ENCODE results near the gene ZBTB20. TPM values are rescaled to one million over a fixed set of nuclear protein-coding genes. Genes with fewer than 3 reads are reported as not detected.

The ZBTB20 gene
- total RNA-seq, 1 donor from 2014 or later, result 19.1 TPM

- no peaks in the 10 kb centered on the region for H3K27me3 Mint-ChIP-seq (ENCODE audit: unreplicated experiment)
- no peak for TF ChIP-seq CTCF (IDR thresholded peaks at IDR 0.05)
- no peak overlapping the region for H3K27ac Mint-ChIP-seq (ENCODE audit: unreplicated experiment)
- no peak overlapping the region for H3K4me3 Mint-ChIP-seq (ENCODE audit: unreplicated experiment)
- no peaks in the 10 kb centered on the region for H3K9me3 Mint-ChIP-seq (ENCODE audit: unreplicated experiment)
- DNase-seq (ENCODE audit: extremely low spot score, unreplicated experiment), result no peak
- peaks cover 20% of the 10 kb centered on the region for H3K4me1 Mint-ChIP-seq (ENCODE audit: unreplicated experiment)
- H3K36me3 Mint-ChIP-seq (ENCODE audit: unreplicated experiment), result peaks cover 3% of the 10 kb centered on the region
Measured at GRCh38 chr3:114384558-114384903, 762.6 kb downstream of the ZBTB20 start.

- no peaks in the 10 kb centered on the region for H3K27me3 Mint-ChIP-seq (ENCODE audit: unreplicated experiment)
- H3K27ac Mint-ChIP-seq (ENCODE audit: unreplicated experiment), result peak overlapping the region; percentile 65
- peaks cover 7% of the 10 kb centered on the region for H3K36me3 Mint-ChIP-seq (ENCODE audit: unreplicated experiment)
- peaks cover 23% of the 10 kb centered on the region for H3K4me1 Mint-ChIP-seq (ENCODE audit: unreplicated experiment)
- DNase-seq (ENCODE audit: extremely low spot score, unreplicated experiment), result peak; percentile 86
- H3K4me3 Mint-ChIP-seq (ENCODE audit: unreplicated experiment), result peak overlapping the region; percentile 2
- H3K9me3 Mint-ChIP-seq (ENCODE audit: unreplicated experiment), result no peaks in the 10 kb centered on the region
- peak; percentile 93 for TF ChIP-seq CTCF (IDR thresholded peaks at IDR 0.05)
Measured at GRCh38 chr3:114383875-114384557, 763.1 kb downstream of the ZBTB20 start.

GRCh38 chr3:114380233-114380651, 766.8 kb downstream of the ZBTB20 start:
- H3K27me3 Mint-ChIP-seq (ENCODE audit: unreplicated experiment), result no peaks in the 10 kb centered on the region
- peaks cover 28% of the 10 kb centered on the region for H3K4me1 Mint-ChIP-seq (ENCODE audit: unreplicated experiment)
- no peak overlapping the region for H3K4me3 Mint-ChIP-seq (ENCODE audit: unreplicated experiment)
- no peaks in the 10 kb centered on the region for H3K9me3 Mint-ChIP-seq (ENCODE audit: unreplicated experiment)
- H3K27ac Mint-ChIP-seq (ENCODE audit: unreplicated experiment), result no peak overlapping the region
- TF ChIP-seq CTCF (IDR thresholded peaks at IDR 0.05), result no peak
- DNase-seq (ENCODE audit: extremely low spot score, unreplicated experiment), result no peak
- peaks cover 17% of the 10 kb centered on the region for H3K36me3 Mint-ChIP-seq (ENCODE audit: unreplicated experiment)

GRCh38 chr3:114379266-114379665, 767.8 kb downstream of the ZBTB20 start:
- no peaks in the 10 kb centered on the region for H3K9me3 Mint-ChIP-seq (ENCODE audit: unreplicated experiment)
- no peak for TF ChIP-seq CTCF (IDR thresholded peaks at IDR 0.05)
- peaks cover 25% of the 10 kb centered on the region for H3K4me1 Mint-ChIP-seq (ENCODE audit: unreplicated experiment)
- DNase-seq (ENCODE audit: extremely low spot score, unreplicated experiment), result no peak
- peaks cover 17% of the 10 kb centered on the region for H3K36me3 Mint-ChIP-seq (ENCODE audit: unreplicated experiment)
- no peak overlapping the region for H3K4me3 Mint-ChIP-seq (ENCODE audit: unreplicated experiment)
- no peak overlapping the region for H3K27ac Mint-ChIP-seq (ENCODE audit: unreplicated experiment)
- no peaks in the 10 kb centered on the region for H3K27me3 Mint-ChIP-seq (ENCODE audit: unreplicated experiment)

GRCh38 chr3:114378760-114379159, 768.3 kb downstream of the ZBTB20 start:
- H3K4me1 Mint-ChIP-seq (ENCODE audit: unreplicated experiment), result peaks cover 20% of the 10 kb centered on the region
- H3K4me3 Mint-ChIP-seq (ENCODE audit: unreplicated experiment), result no peak overlapping the region
- no peak overlapping the region for H3K27ac Mint-ChIP-seq (ENCODE audit: unreplicated experiment)
- H3K9me3 Mint-ChIP-seq (ENCODE audit: unreplicated experiment), result no peaks in the 10 kb centered on the region
- H3K36me3 Mint-ChIP-seq (ENCODE audit: unreplicated experiment), result peaks cover 17% of the 10 kb centered on the region
- TF ChIP-seq CTCF (IDR thresholded peaks at IDR 0.05), result no peak
- no peak for DNase-seq (ENCODE audit: extremely low spot score, unreplicated experiment)
- no peaks in the 10 kb centered on the region for H3K27me3 Mint-ChIP-seq (ENCODE audit: unreplicated experiment)
